GM23338 (cell line): ENCODE data around the gene PSMD4.

Source experiments
- CREB1 ChIP-seq: fragments of 250-450 bp; sonication (Bioruptor Pico); IDR thresholded peaks from 2 replicates; pipeline ENCODE4 v1.5.0; 2020; ENCODE audit warnings: low read depth, mild to moderate bottlenecking, moderate library complexity
- POLR2AphosphoS5 ChIP-seq: IDR thresholded peaks from 2 replicates; pipeline ENCODE4 v1.6.1; 2016; ENCODE audit warnings: antibody characterized with exemption, low read depth
- TF ChIP-seq, protein P1 (sequence below), 2 experiments: fragments of 200-600 bp in 1 of 2; sonication (generic) in 1 of 2; conservative IDR thresholded peaks; 2 replicates each; pipeline versions ENCODE4 v1.5.1 to v1.6.1; 2016 to 2017; ENCODE audit warnings: antibody characterized with exemption in 2 of 2, low read depth in 2 of 2, mild to moderate bottlenecking in 2 of 2, moderate library complexity in 1 of 2

DNA sequence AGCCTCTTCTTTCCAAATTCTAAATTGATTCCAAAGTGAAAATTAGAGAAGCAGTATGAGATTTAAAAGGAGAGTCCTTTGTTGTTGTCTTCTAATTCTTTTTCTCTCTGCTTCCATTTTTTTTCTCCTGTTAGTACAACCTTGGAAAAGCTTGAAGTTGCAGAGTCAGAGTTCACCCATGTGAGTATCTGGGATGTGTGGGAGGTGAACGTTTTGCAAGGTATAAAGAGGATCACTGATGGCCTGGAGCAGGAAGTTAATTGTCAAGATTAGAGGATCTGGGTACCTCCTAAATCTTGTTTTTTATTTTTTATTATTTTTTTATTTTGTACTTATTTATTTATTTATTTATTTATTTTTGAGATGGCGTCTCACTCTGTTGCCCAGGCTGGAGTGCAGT is 7.7 kb upstream of the PSMD4 start:
- TF ChIP-seq, protein P1, sequence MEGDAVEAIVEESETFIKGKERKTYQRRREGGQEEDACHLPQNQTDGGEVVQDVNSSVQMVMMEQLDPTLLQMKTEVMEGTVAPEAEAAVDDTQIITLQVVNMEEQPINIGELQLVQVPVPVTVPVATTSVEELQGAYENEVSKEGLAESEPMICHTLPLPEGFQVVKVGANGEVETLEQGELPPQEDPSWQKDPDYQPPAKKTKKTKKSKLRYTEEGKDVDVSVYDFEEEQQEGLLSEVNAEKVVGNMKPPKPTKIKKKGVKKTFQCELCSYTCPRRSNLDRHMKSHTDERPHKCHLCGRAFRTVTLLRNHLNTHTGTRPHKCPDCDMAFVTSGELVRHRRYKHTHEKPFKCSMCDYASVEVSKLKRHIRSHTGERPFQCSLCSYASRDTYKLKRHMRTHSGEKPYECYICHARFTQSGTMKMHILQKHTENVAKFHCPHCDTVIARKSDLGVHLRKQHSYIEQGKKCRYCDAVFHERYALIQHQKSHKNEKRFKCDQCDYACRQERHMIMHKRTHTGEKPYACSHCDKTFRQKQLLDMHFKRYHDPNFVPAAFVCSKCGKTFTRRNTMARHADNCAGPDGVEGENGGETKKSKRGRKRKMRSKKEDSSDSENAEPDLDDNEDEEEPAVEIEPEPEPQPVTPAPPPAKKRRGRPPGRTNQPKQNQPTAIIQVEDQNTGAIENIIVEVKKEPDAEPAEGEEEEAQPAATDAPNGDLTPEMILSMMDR (conservative IDR thresholded peaks at IDR 0.05; ENCODE audit: low read depth in 2 of 2) = no peak
- TF ChIP-seq CREB1 (CRISPR knock-in tag) = no peak
- no peak for TF ChIP-seq POLR2AphosphoS5
